ENCODE measurements around the gene SLC26A11. TPM values are rescaled to one million over a fixed set of nuclear protein-coding genes. Genes with fewer than 3 reads are reported as not detected.
"Not testable (repeated sequence)": the region's sequence is repeated elsewhere in the genome, so short reads cannot be mapped to it uniquely, and the experiment has no call there.

Gene SLC26A11
- total and polyA plus RNA-seq, 12 donors: 14.0 to 101 (median 50.5) TPM

- peaks cover 0 to 59% of the 10 kb centered on the region in 2 donors for H3K36me3 ChIP-seq (replicated peaks in 1 of 2)
Observed at GRCh38 chr17:80242505-80242904, 22.3 kb downstream of the SLC26A11 start.

GRCh38 chr17:80243526-80244433, 23.6 kb downstream of the SLC26A11 start:
- WGBS, 4 donors: 75 to 81% (median 78%) methylated on average over 10 to 26 of the region's 26 CpGs
- DNase-seq: peak in 1 of 7 donors; percentile 49
- Histone ChIP-seq H3K4me1 (replicated peaks in 1 of 2) (peaks cover 0 to 12% of the 10 kb centered on the region in 2 donors), H3K36me3 (replicated peaks in 1 of 2) (peaks cover 0 to 48% of the 10 kb centered on the region in 2 donors), H3K27me3 (no peaks in the 10 kb centered on the region), H3K9me3 (replicated peaks in 1 of 3) (no peaks in the 10 kb centered on the region), H3K27ac (peak overlapping the region in 1 of 5 donors; percentile 63), H3K4me3 (no peak overlapping the region)
- TF ChIP-seq CTCF (IDR thresholded peaks at IDR 0.05) (no peak), POLR2A (IDR thresholded peaks at IDR 0.05) (no peak)
- intact Hi-C loops (cut with DNase I): no loop called here

More at GRCh38 chr17:80242505-80242904, 22.3 kb downstream of the SLC26A11 start:
- intact Hi-C loops (cut with DNase I): no loop called here
- H3K27me3 ChIP-seq: no peaks in the 10 kb centered on the region
- WGBS, 4 donors: 82 to 99% (median 87%) methylated on average over 12 to 14 of the region's 14 CpGs
- no peak overlapping the region for H3K27ac ChIP-seq
- H3K4me1 ChIP-seq (replicated peaks in 1 of 2): peaks cover 0 to 12% of the 10 kb centered on the region in 2 donors
- no peak overlapping the region for H3K4me3 ChIP-seq
- H3K9me3 ChIP-seq (replicated peaks in 1 of 3): no peaks in the 10 kb centered on the region
- DNase-seq: no peak
- no peak for TF ChIP-seq POLR2A (IDR thresholded peaks at IDR 0.05)
- TF ChIP-seq CTCF (IDR thresholded peaks at IDR 0.05): no peak

GRCh38 chr17:80244448-80244847, 24.2 kb downstream of the SLC26A11 start:
- peaks cover 0 to 12% of the 10 kb centered on the region in 2 donors for H3K4me1 ChIP-seq (replicated peaks in 1 of 2)
- peaks cover 0 to 52% of the 10 kb centered on the region in 2 donors for H3K36me3 ChIP-seq (replicated peaks in 1 of 2)
- DNase-seq; H3K4me3 ChIP-seq; intact Hi-C loops (cut with DNase I); H3K27ac ChIP-seq; H3K27me3 ChIP-seq; H3K9me3 ChIP-seq (replicated peaks in 1 of 3): not testable (repeated sequence)
- 93 to 98% (median 95%) methylated on average over 6 of the region's 6 CpGs for WGBS, 4 donors

GRCh38 chr17:80244871-80245509, 24.8 kb downstream of the SLC26A11 start:
- no peaks in the 10 kb centered on the region for H3K9me3 ChIP-seq (replicated peaks in 1 of 3)
- H3K36me3 ChIP-seq (replicated peaks in 1 of 2): peaks cover 0 to 52% of the 10 kb centered on the region in 2 donors
- no peaks in the 10 kb centered on the region for H3K27me3 ChIP-seq
- no peak for TF ChIP-seq CTCF (IDR thresholded peaks at IDR 0.05)
- no peak for TF ChIP-seq POLR2A (IDR thresholded peaks at IDR 0.05)
- intact Hi-C loops (cut with DNase I): no loop called here
- H3K4me1 ChIP-seq (replicated peaks in 1 of 2): peaks cover 0 to 12% of the 10 kb centered on the region in 2 donors
- 90 to 93% (median 92%) methylated on average over 22 of the region's 22 CpGs for WGBS, 4 donors
- H3K4me3 ChIP-seq: no peak overlapping the region
- H3K27ac ChIP-seq: no peak overlapping the region
- DNase-seq: no peak
